ENCODE results near the gene CNIH2. TPM values are rescaled to one million over a fixed set of nuclear protein-coding genes. Genes with fewer than 3 reads are reported as not detected.

The CNIH2 gene
- total and polyA plus RNA-seq, 2 donors (not counting 1 experiment from before 2014, with no cell fraction given) = 0.92 to 2.0 TPM

DNA sequence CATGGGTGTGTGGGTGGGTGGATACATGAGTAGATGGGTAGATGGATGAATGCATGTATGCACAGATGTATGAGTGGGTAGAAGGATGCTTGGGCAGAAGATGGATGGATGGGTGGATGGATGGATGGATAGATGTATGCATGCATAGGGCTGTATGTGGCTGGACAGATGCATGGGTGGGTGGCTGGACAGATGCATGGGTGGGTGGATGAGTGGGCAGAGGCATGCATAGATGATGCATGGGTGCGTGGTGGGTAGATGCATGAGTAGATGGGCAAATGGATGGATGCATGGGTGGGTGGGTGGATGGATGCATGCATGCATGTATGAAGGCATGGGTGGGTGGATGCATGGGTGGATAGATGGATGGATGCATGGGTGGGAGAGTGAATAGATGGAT is 45.7 kb downstream of the CNIH2 start:
- H3K27ac Mint-ChIP-seq = no peak overlapping the region
- Histone ChIP-seq H3K9ac (ENCODE audit: low read length) (no peak overlapping the region), H3K79me2 (ENCODE audit: control insufficient read depth, insufficient read depth, low read length) (no peaks in the 10 kb centered on the region), H3K9me3 (ENCODE audit: control extremely low read depth in 1 of 3, control insufficient read depth in 2 of 3, insufficient read depth in 1 of 3, low read length in 2 of 3) (no peaks in the 10 kb centered on the region), H3K4me2 (replicated peaks; ENCODE audit: low read depth, low read length, poor library complexity, severe bottlenecking) (no peak overlapping the region), H3K4me3 (ENCODE audit: control extremely low read depth in 1 of 5, extremely low read depth in 1 of 5, insufficient read depth in 1 of 5, low read depth in 2 of 5, low read length in 4 of 5) (no peak overlapping the region), H2AFZ (ENCODE audit: insufficient read depth, low read depth, low read length, poor library complexity, severe bottlenecking) (no peak overlapping the region), H3K36me3 (replicated peaks in 1 of 2; ENCODE audit: control extremely low read depth in 1 of 2, control insufficient read depth in 1 of 2, extremely low read depth in 1 of 2, insufficient read depth in 2 of 2, low read length in 1 of 2) (no peaks in the 10 kb centered on the region), H4K20me1 (ENCODE audit: control insufficient read depth, insufficient read depth, low read length, poor library complexity, severe bottlenecking) (no peaks in the 10 kb centered on the region), H3K27me3 (replicated peaks in 1 of 4; ENCODE audit: control extremely low read depth in 1 of 4, control insufficient read depth in 3 of 4, insufficient read depth in 4 of 4, low read length in 3 of 4) (no peaks in the 10 kb centered on the region), H3K4me1 (ENCODE audit: control insufficient read depth in 2 of 2, insufficient read depth in 2 of 2, low read length in 2 of 2) (peaks cover 21 to 31% of the 10 kb centered on the region in 2 donors), H3K27ac (ENCODE audit: low read length in 2 of 2) (no peak overlapping the region)
- CTCF ChIA-PET = interaction anchor here (2.1 kb wide), 1 partner anchor 11 kb away, joined by 21 read pairs; no protein-coding TSS in a partner anchor
- no peak overlapping the region for H3K4me3 Mint-ChIP-seq
- intact Hi-C loops (cut with micrococcal nuclease) = no loop called here
- WGBS (ENCODE audit: insufficient coverage) = 85% methylated on average over 1 of the region's 1 CpG
- ATAC-seq (ENCODE audit: low read depth) (no peak), DNase-seq (no peak)
- no peaks in the 10 kb centered on the region for H3K27me3 Mint-ChIP-seq
- POLR2A ChIA-PET = no interaction called here
- H3K4me1 Mint-ChIP-seq = peaks cover 25% of the 10 kb centered on the region
- no peaks in the 10 kb centered on the region for H3K9me3 Mint-ChIP-seq (ENCODE audit: insufficient read depth)
- TF ChIP-seq, protein P1, sequence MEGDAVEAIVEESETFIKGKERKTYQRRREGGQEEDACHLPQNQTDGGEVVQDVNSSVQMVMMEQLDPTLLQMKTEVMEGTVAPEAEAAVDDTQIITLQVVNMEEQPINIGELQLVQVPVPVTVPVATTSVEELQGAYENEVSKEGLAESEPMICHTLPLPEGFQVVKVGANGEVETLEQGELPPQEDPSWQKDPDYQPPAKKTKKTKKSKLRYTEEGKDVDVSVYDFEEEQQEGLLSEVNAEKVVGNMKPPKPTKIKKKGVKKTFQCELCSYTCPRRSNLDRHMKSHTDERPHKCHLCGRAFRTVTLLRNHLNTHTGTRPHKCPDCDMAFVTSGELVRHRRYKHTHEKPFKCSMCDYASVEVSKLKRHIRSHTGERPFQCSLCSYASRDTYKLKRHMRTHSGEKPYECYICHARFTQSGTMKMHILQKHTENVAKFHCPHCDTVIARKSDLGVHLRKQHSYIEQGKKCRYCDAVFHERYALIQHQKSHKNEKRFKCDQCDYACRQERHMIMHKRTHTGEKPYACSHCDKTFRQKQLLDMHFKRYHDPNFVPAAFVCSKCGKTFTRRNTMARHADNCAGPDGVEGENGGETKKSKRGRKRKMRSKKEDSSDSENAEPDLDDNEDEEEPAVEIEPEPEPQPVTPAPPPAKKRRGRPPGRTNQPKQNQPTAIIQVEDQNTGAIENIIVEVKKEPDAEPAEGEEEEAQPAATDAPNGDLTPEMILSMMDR (IDR thresholded peaks at IDR 0.05) = no peak
- TF ChIP-seq EZH2 (IDR thresholded peaks at IDR 0.05; ENCODE audit: borderline replicate concordance, insufficient read depth, low read depth, low read length, poor library complexity, severe bottlenecking) = no peak

DNA sequence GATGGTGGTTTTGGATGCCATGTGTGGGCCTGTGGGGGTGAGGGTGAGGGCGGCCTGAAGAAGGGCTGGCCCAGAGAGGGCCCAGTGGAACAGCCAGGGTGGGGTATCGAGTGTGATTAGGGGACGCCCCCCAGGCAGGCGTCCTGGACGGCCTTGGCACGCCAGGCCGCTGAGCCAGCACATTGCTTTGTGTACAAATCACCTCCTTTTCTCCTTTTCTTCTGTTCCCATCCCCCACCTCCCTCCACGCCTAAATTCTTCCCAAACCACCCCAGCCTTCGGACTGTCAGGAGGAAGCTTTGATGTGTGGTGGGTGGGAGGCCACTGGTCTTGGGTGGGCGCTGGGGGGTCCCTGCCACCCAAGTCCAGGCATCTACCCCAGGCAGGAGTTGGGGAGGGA is 46.7 kb downstream of the CNIH2 start:
- Histone ChIP-seq H3K27me3 (replicated peaks in 1 of 4; ENCODE audit: control extremely low read depth in 1 of 4, control insufficient read depth in 3 of 4, insufficient read depth in 4 of 4, low read length in 3 of 4) (no peaks in the 10 kb centered on the region), H2AFZ (ENCODE audit: insufficient read depth, low read depth, low read length, poor library complexity, severe bottlenecking) (no peak overlapping the region), H3K4me2 (replicated peaks; ENCODE audit: low read depth, low read length, poor library complexity, severe bottlenecking) (no peak overlapping the region), H3K4me3 (ENCODE audit: control extremely low read depth in 1 of 5, extremely low read depth in 1 of 5, insufficient read depth in 1 of 5, low read depth in 2 of 5, low read length in 4 of 5) (no peak overlapping the region), H4K20me1 (ENCODE audit: control insufficient read depth, insufficient read depth, low read length, poor library complexity, severe bottlenecking) (no peaks in the 10 kb centered on the region), H3K4me1 (ENCODE audit: control insufficient read depth in 2 of 2, insufficient read depth in 2 of 2, low read length in 2 of 2) (peaks cover 15 to 25% of the 10 kb centered on the region in 2 donors), H3K36me3 (replicated peaks in 1 of 2; ENCODE audit: control extremely low read depth in 1 of 2, control insufficient read depth in 1 of 2, extremely low read depth in 1 of 2, insufficient read depth in 2 of 2, low read length in 1 of 2) (no peaks in the 10 kb centered on the region), H3K9ac (ENCODE audit: low read length) (no peak overlapping the region), H3K27ac (ENCODE audit: low read length in 2 of 2) (no peak overlapping the region), H3K79me2 (ENCODE audit: control insufficient read depth, insufficient read depth, low read length) (no peaks in the 10 kb centered on the region), H3K9me3 (ENCODE audit: control extremely low read depth in 1 of 3, control insufficient read depth in 2 of 3, insufficient read depth in 1 of 3, low read length in 2 of 3) (no peaks in the 10 kb centered on the region)
- Mint-ChIP-seq H3K4me1 (peaks cover 19% of the 10 kb centered on the region), H3K4me3 (no peak overlapping the region), H3K9me3 (ENCODE audit: insufficient read depth) (no peaks in the 10 kb centered on the region), H3K27me3 (no peaks in the 10 kb centered on the region), H3K27ac (no peak overlapping the region)
- ChIA-PET POLR2A (no interaction called here), CTCF (interaction anchor here (2.1 kb wide), 1 partner anchor 12 kb away, joined by 21 read pairs; no protein-coding TSS in a partner anchor)
- intact Hi-C loops (cut with micrococcal nuclease) = no loop called here
- WGBS (ENCODE audit: insufficient coverage) = 78% methylated on average over 1 of the region's 10 CpGs
- TF ChIP-seq EZH2 (IDR thresholded peaks at IDR 0.05; ENCODE audit: borderline replicate concordance, insufficient read depth, low read depth, low read length, poor library complexity, severe bottlenecking) = no peak
- no peak for DNase-seq
- ATAC-seq (ENCODE audit: low read depth) = no peak
